A673 (cell line): ENCODE measurements around the gene NANS. TPM values are rescaled to one million over a fixed set of nuclear protein-coding genes. Genes with fewer than 3 reads are reported as not detected.

Experiments
- BruUV-seq: library from RNA; stranded (reverse); fragments of 400-500 nt; replicated peaks from 2 replicates; lab custom pipeline; 2021; lab: Mats Ljungman, UMichigan
- CTCF ChIA-PET: fragments of 300-600 bp; sonication (Branson Sonifier 250); formaldehyde crosslinking; loops from one replicate; lab custom pipeline; 2022; ENCODE audit warnings: antibody characterized with exemption; lab: Charles Lee
- POLR2A ChIA-PET: fragments of 300-600 bp; sonication (Branson Sonifier 250); formaldehyde crosslinking; loops from one replicate; lab custom pipeline; 2022; ENCODE audit warnings: antibody characterized with exemption; ENCODE audit not compliant: low non-redundant PET; lab: Charles Lee
- DNase-seq: peaks from one replicate; pipeline ENCODE4 v3.0.0-alpha.2; 2015; ENCODE audit warnings: low spot score
- H3K27ac ChIP-seq: fragments of 200-600 bp; sonication (generic); 2 replicates; pipeline ENCODE4 v1.5.1; 2016; ENCODE audit warnings: mixed run types, low read depth, mild to moderate bottlenecking, mixed read lengths, antibody characterized with exemption, low read length; ENCODE audit not compliant: poor library complexity, severe bottlenecking
- H3K27me3 ChIP-seq: fragments of 200-600 bp; sonication (generic); replicated peaks from 2 replicates; pipeline ENCODE4 v1.6.1; 2017; ENCODE audit warnings: mixed run types, low read depth, mild to moderate bottlenecking, mixed read lengths, antibody characterized with exemption, low read length; ENCODE audit not compliant: insufficient read depth, poor library complexity
- H3K36me3 ChIP-seq: fragments of 200-600 bp; sonication (generic); 2 replicates; pipeline ENCODE4 v1.6.1; 2016; ENCODE audit warnings: mixed run types, mild to moderate bottlenecking, mixed read lengths, antibody characterized with exemption, low read length; ENCODE audit not compliant: insufficient read depth, poor library complexity, severe bottlenecking
- H3K4me1 ChIP-seq: fragments of 200-600 bp; sonication (generic); 2 replicates; pipeline ENCODE4 v1.6.1; 2017; ENCODE audit warnings: mixed run types, mild to moderate bottlenecking, mixed read lengths, antibody characterized with exemption, low read length; ENCODE audit not compliant: insufficient read depth, poor library complexity, severe bottlenecking
- H3K4me3 ChIP-seq: fragments of 200-600 bp; sonication (generic); 2 replicates; pipeline ENCODE4 v1.5.1; 2016; ENCODE audit warnings: low read depth, mixed run types, mild to moderate bottlenecking, mixed read lengths, low read length; ENCODE audit not compliant: poor library complexity, severe bottlenecking
- H3K9me3 ChIP-seq: fragments of 200-600 bp; sonication (generic); 2 replicates; pipeline ENCODE4 v1.6.1; 2016; ENCODE audit warnings: mixed run types, low read depth, mild to moderate bottlenecking, mixed read lengths, antibody characterized with exemption, low read length; ENCODE audit not compliant: poor library complexity, severe bottlenecking
- CTCF ChIP-seq: fragments of 300-800, 200-600 bp; sonication (generic); conservative IDR thresholded peaks from 2 replicates; pipeline ENCODE4 v1.5.1; 2017; ENCODE audit warnings: low read depth, mild to moderate bottlenecking, antibody characterized with exemption, low read length, moderate library complexity, mixed read lengths
- EZH2 ChIP-seq: fragments of 200-600 bp; sonication (generic); IDR thresholded peaks from 2 replicates; pipeline ENCODE4 v1.6.1; 2017; ENCODE audit warnings: borderline replicate concordance, low read depth, mild to moderate bottlenecking, mixed read lengths, antibody characterized with exemption, low read length; ENCODE audit not compliant: poor library complexity, severe bottlenecking
- intact Hi-C: fragments of 100-400 bp; cut with micrococcal nuclease; formaldehyde crosslinking; loops from one replicate; pipeline ENCODE4 v1.10.0; 2022; ENCODE audit not compliant: unreplicated experiment
- total RNA-seq: library from RNA; stranded (reverse); gene quantifications from 2 replicates; pipeline ENCODE4 v1.2.3, GENCODE V29; 2021

Gene NANS
- total RNA-seq, 1 experiment from 2014 or later, result 40.6 TPM

DNA sequence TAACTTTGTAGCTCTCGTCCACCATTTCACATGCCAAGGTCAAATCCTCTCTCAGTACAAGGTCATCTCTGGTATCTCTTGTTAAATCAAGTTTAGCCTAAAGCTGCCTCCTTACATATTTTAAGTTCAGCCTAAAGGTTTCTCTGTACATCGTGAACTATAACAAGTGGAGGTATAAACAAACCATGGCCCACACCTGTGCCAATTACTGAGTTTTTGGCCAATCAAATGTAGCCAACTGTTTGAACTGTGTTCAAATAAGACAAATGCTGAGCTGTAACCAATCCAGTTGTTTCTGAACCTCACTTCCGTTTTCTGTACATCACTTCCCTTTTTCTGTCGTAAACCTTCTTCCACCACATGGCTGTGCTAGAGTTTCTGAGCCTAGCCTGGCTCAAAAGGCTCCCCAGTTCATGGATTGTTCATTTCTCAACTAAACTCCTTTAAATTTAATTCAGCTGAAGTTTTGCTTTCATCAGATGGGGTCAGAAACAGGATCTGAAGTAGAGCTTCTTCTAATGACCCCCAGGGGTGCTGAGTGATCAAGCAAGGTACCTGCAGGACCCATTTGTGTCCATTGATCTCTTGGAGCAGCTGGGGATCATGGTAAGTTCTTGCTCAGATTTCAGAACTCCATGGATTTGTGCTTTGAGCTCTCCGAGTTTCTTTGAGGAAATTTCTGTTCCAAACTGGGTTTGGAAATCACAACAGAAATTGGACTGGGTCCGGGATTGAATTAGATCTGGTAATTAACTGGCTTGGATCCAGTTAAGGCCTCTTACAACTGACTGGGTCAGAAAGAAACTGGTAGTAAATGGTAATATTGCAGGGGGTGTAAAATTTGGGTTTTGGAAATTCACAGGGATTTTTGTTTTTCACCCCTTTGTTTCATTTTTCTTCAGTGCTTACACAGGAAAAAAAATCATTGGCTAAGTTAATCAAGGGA, 11.0 kb upstream of the NANS start:
- H3K36me3 ChIP-seq, result no peaks in the 10 kb centered on the region
- H3K4me3 ChIP-seq, result no peak overlapping the region
- ChIA-PET CTCF (interaction anchor here (1.9 kb wide), 1 partner anchor 11 kb away, joined by 5 read pairs; no protein-coding TSS in a partner anchor), POLR2A (no interaction called here)
- no peak overlapping the region for H3K27ac ChIP-seq
- TF ChIP-seq CTCF, result no peak
- intact Hi-C loops, result no loop called here
- no peaks in the 10 kb centered on the region for H3K9me3 ChIP-seq
- no peaks in the 10 kb centered on the region for H3K27me3 ChIP-seq
- H3K4me1 ChIP-seq, result no peaks in the 10 kb centered on the region
- BruUV-seq, result no TSS peak
- no peak for DNase-seq

GRCh38 chr9:98046180-98046543, 10.4 kb upstream of the NANS start:
- DNase-seq, result no peak
- no peak overlapping the region for H3K4me3 ChIP-seq
- H3K9me3 ChIP-seq, result no peaks in the 10 kb centered on the region
- H3K27me3 ChIP-seq, result no peaks in the 10 kb centered on the region
- intact Hi-C loops, result no loop called here
- BruUV-seq, result no TSS peak
- no peak overlapping the region for H3K27ac ChIP-seq
- TF ChIP-seq CTCF (no peak), EZH2 (no peak)
- no peaks in the 10 kb centered on the region for H3K4me1 ChIP-seq
- CTCF ChIA-PET, result interaction anchor here (1.9 kb wide), 1 partner anchor 11 kb away, joined by 5 read pairs; no protein-coding TSS in a partner anchor
- H3K36me3 ChIP-seq, result no peaks in the 10 kb centered on the region
- POLR2A ChIA-PET, result no interaction called here

GRCh38 chr9:98047002-98047401, 9.5 kb upstream of the NANS start:
- DNase-seq, result no peak
- no peak overlapping the region for H3K27ac ChIP-seq
- BruUV-seq, result no TSS peak
- H3K4me3 ChIP-seq, result no peak overlapping the region
- POLR2A ChIA-PET, result no interaction called here
- H3K36me3 ChIP-seq, result no peaks in the 10 kb centered on the region
- intact Hi-C loops, result no loop called here
- no peak for TF ChIP-seq EZH2
- TF ChIP-seq CTCF, result no peak
- no peaks in the 10 kb centered on the region for H3K27me3 ChIP-seq
- no peaks in the 10 kb centered on the region for H3K4me1 ChIP-seq
- CTCF ChIA-PET, result interaction anchor here (1.8 kb wide), 1 partner anchor 12 kb away, joined by 5 read pairs; no protein-coding TSS in a partner anchor
- no peaks in the 10 kb centered on the region for H3K9me3 ChIP-seq
